GM12873 (cell line): ENCODE results near the gene ZNF79.
A peak's percentile ranks its signal among the peaks of the same experiment; 100 is the strongest.

Experiments used
- TF ChIP-seq, protein P1 (sequence below): IDR thresholded peaks from 2 replicates; pipeline ENCODE4 v1.5.1; 2012; ENCODE audit warnings: low read depth, mild to moderate bottlenecking, moderate library complexity, low read length, control low read depth; ENCODE audit not compliant: insufficient read depth; ENCODE audit errors: missing control alignments

The ZNF79 gene

DNA sequence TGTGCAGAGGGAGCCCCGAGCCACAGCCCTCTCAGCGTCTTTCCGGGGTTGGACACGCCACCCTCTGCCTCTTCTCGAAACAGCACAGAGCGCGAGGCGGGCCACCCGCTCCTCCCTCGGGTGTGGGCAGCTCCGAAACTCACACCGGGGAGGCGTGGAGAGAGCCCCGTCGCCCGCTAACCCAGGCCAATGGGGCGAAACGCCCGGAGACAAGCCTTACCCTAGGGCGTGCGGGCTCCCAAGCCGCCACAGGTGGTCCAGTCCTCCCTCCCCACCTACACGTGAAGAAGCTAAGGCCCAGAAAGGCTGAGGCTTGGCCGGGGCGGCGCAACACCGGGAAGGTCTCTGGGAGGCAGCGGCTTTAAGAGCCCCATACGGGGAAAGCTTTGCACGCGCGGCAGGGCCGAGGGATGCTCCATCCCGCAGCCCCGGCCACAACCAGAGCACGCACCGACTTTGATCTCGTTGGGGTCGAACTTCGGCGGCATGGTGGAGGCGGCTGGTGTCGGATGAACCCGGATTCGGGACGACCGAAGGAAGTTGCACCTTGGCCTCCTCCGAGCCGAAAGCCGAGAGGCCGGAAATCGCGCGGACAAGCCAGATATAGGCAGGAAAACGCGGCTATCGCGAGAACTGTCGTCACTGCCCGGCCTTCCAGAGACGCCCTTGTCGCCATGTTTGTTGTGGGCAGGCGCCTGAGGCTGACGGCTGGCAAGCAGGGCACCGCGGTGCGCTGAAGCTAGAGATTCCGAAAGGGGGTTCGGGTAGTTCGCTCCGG is 26.8 kb downstream of the ZNF79 start, which contains the start of the genes LRSAM1 and RPL12:
TSS of gene LRSAM1 (plus strand) at position 681 of the 778 bp plus-strand sequence. CDS start 3,018 bp downstream, outside the sequence.
TSS of gene RPL12 (minus strand) at position 577 of the 778 bp plus-strand sequence. CDS start at position 488, 89 bp downstream.
- TF ChIP-seq, protein P1, sequence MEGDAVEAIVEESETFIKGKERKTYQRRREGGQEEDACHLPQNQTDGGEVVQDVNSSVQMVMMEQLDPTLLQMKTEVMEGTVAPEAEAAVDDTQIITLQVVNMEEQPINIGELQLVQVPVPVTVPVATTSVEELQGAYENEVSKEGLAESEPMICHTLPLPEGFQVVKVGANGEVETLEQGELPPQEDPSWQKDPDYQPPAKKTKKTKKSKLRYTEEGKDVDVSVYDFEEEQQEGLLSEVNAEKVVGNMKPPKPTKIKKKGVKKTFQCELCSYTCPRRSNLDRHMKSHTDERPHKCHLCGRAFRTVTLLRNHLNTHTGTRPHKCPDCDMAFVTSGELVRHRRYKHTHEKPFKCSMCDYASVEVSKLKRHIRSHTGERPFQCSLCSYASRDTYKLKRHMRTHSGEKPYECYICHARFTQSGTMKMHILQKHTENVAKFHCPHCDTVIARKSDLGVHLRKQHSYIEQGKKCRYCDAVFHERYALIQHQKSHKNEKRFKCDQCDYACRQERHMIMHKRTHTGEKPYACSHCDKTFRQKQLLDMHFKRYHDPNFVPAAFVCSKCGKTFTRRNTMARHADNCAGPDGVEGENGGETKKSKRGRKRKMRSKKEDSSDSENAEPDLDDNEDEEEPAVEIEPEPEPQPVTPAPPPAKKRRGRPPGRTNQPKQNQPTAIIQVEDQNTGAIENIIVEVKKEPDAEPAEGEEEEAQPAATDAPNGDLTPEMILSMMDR, result peak; percentile 20

DNA sequence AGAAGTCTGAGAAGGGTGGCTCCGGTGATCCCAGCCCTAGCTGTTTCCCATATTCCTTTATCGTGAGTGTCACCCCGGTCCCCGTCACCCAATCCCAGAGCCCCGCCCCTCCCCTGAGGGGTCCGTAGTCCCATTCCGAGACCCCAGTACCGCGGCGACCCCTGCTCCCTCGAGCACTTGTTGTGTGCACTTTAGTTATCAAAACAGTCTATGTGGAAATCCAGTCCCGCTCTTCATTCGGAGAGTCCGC is 27.4 kb downstream of the ZNF79 start:
- TF ChIP-seq, protein P1, result no peak

DNA sequence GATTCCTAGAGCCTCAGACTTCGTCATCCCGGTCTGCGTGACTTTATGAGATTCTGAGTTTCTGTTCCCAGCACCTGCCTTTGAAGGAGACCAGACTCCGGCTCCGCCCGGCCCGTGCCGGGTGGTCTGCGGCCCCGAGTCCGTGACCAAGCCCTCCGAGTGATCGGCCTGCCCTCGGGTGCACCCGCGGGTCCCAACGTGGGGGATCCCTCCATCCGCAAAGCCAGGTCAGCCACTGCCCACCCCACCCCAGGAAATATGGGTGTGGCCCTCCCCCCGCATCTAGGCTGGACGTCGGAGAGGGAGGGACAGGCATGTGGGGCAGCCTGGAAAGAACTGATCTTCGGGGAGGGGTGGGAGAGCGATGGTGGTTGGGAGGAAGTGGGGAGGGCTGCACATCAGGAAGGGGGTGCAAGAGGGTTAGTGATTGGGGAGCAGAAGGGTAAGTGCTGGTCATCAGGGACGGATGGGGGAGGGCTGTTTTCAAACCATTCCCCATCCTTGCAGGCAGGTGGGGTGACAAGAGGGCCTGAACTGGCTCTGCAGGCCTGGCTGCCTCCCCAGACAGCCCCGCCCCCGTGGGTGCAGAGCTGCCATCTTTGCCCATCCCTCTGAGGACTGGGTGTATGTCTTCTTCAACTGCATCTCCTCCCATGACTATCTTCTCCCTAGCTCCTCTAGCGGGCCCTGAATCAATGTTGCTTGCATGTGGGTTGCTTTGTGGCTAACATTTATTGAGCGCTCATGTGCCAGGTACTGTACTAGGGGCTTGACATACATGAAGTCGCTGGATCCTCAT is 27.9 kb downstream of the ZNF79 start:
- TF ChIP-seq, protein P1, result peak; percentile 20

DNA sequence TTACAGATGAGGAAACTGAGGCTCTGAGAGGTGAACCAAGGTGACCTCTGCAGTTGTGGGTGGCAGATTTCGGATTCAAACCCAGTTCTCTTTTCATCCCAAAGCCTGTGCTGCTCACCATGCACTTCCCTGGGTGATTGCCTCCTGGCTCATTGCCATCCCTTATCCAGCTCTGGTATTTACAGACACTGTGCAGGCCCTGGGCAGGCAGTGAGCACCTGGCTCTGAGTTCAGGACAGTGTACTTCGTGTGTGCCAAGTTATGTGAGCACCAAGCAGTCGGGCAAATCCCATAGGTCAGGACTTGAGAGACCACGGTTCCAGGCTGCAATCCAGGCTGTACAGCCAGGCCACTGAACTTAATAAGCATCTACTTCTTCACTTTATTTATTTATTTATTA is 28.5 kb downstream of the ZNF79 start:
- TF ChIP-seq, protein P1, result no peak

DNA sequence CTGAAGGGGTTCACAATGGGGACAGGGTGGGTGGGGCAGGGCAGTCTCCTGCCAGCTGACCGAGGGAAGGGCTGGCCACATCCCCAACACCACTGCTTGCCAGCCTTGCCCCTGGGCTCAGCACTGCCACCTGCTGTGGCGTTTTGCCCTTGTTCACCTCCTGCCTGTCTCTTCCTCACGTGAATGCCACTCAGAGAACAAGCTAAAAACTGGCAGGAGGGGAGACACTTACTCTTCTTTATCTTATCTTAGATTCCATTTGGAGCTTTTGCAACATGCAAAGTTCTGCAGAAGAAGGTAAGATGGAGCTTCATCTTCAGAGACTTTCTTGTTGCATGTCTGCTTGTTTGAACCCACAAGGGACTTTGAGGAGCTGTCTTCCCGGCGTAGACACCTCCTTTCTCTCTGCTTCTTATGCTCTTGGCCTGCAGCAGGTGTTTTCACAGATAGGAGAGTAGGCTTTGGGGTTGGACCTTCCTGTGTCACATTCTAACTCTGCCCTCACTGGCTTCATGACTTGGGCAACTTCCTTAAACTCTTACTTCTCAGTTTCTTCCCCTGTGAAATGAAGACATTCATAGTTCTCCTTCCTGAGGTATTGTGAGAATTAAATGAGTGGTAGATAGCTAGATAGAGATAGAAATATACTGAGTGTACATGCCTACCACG is 31.3 kb downstream of the ZNF79 start:
- TF ChIP-seq, protein P1, result peak; percentile 58

DNA sequence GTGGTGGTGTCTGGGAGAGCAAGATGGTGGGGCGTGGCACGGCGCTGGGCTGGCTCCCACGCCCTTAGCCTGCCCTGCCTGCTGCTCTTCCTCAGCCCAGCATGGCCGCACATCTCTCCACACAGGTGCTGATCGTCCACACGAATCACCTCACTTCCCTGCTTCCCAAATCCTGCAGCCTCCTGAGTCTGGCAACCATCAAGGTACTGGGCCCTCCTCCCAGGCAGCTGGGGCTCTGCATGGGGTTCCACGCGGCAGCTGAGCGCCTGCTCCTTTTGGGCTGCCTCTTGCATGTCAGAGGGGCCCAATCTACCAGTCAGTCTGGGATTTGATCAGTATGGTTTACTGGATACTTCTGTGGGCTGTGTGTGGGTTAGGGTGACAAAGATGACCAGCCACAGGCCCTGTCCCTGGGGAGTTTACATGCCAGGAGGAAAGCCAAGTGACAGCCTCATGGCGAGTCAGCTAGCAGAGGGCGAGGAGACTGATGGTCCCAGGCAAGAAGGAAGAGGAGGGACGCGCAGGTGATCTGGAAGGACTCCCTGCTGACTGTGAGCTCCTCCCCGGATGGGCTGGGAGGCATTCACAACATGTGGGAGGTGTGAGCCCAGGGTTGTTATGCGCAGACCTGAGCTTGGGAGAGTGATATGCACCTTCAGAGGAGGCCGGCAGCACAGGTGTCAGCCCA is 33.2 kb downstream of the ZNF79 start:
- TF ChIP-seq, protein P1, result no peak
